ENCODE data around the gene TRIM71.
"Not testable (repeated sequence)": the region's sequence is repeated elsewhere in the genome, so short reads cannot be mapped to it uniquely, and the experiment has no call there.

The TRIM71 gene

DNA sequence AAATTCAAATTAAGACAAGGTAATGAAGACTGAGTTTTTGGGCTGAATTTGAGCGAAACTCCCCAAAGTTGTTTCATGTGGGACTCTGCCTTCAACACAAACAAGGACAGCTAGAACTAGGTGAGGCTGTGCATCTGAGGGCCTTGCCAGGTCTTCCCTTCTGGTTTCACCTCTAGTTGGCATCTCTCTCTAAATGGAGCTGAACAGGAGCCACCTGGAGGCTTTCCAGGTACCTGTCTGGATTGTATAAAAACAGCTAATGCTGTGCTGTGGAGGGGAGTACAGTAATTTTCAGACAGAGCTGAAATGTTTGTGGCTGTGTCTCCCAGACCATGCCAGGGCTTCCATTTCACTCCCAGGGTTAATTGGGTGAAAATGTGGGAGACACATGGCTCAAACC, 27.1 kb downstream of the TRIM71 start:
- no peak for DNase-seq (ENCODE audit: extremely low read depth, low read depth)

DNA sequence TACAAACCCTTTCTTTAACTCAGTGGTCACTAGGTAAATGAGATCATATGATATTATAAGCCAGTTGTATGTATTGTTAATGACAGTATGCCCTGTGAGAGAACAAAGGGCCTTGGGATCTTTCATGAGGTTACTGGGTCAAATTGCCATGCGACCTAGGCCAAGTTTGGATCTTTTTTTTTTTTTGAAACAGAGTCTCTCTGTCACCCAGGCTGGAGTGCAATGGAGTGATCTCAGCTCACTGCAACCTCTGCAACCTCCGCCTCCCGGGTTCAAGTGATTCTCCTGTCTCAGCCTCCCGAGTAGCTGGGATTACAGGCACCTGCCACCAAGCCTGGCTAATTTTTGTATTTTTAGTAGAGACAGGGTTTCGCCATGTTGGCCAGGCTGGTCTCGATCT, 27.7 kb downstream of the TRIM71 start:
- DNase-seq (ENCODE audit: extremely low read depth, low read depth) = not testable (repeated sequence)

More for the DNA sequence above, 27.1 kb downstream of the TRIM71 start:
- TF ChIP-seq, protein P1, sequence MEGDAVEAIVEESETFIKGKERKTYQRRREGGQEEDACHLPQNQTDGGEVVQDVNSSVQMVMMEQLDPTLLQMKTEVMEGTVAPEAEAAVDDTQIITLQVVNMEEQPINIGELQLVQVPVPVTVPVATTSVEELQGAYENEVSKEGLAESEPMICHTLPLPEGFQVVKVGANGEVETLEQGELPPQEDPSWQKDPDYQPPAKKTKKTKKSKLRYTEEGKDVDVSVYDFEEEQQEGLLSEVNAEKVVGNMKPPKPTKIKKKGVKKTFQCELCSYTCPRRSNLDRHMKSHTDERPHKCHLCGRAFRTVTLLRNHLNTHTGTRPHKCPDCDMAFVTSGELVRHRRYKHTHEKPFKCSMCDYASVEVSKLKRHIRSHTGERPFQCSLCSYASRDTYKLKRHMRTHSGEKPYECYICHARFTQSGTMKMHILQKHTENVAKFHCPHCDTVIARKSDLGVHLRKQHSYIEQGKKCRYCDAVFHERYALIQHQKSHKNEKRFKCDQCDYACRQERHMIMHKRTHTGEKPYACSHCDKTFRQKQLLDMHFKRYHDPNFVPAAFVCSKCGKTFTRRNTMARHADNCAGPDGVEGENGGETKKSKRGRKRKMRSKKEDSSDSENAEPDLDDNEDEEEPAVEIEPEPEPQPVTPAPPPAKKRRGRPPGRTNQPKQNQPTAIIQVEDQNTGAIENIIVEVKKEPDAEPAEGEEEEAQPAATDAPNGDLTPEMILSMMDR (IDR thresholded peaks at IDR 0.05; ENCODE audit: low read depth, low read length) = no peak

DNA sequence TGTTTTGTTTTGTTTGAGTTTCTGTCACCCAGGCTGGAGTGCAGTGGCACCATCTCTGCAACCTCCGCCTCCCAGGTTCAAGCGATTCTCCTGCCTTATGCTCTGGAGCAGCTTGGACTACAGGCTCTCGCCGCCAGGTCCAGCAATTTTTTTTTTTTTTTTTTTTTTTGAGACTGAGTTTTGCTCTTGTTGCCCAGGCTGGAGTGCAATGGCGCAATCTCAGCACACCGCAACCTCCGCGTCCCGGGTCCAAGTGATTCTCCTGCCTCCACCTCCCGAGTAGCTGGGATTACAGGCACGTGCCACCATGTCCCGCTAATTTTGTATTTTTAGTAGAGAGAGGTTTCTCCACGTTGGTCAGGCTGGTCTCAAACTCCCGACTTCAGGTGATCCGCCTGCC, 29.2 kb downstream of the TRIM71 start:
- DNase-seq (ENCODE audit: extremely low read depth, low read depth) = not testable (repeated sequence)

DNA sequence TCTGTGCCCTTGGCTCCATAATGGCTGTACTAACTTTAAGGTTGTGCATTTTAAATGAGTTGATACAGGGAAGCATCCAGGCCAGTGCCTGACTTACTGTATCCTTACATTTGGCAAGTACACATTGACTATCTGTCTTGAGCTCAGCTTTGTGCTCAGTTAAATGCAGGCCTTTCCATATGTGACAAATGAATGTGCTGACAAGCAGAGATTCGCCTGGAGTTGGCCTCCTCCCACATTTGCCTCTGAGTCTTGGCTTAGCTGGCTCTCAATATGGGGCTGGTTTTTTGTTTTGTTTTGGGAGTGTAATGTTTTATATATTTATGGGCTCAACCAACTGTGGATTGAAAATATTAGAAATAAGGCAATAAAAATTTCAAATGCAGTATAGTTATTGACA, 29.7 kb downstream of the TRIM71 start:
- TF ChIP-seq, protein P1 (IDR thresholded peaks at IDR 0.05; ENCODE audit: low read depth, low read length) = no peak
- no peak for DNase-seq (ENCODE audit: extremely low read depth, low read depth)

DNA sequence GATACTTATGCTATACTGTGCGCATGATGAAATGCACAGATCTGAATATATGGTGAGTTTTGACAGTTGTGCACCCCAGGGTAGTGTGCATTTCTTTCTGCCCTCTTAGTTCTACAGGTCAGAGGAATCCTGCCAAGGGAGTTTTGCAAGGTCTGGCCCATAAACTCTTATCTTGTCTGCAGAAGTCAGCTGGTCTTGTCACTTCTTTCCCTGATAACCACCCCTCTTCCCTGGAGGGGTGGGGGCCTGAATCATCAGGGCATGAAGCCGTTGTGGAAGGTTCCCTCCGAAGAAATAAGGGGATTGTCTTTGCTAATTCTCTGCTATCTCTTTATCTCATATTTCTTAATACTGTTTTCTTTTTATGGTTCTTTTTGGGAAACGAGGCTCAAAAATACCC, 30.4 kb downstream of the TRIM71 start:
- TF ChIP-seq, protein P1 (IDR thresholded peaks at IDR 0.05; ENCODE audit: low read depth, low read length) = no peak
- no peak for DNase-seq (ENCODE audit: extremely low read depth, low read depth)

DNA sequence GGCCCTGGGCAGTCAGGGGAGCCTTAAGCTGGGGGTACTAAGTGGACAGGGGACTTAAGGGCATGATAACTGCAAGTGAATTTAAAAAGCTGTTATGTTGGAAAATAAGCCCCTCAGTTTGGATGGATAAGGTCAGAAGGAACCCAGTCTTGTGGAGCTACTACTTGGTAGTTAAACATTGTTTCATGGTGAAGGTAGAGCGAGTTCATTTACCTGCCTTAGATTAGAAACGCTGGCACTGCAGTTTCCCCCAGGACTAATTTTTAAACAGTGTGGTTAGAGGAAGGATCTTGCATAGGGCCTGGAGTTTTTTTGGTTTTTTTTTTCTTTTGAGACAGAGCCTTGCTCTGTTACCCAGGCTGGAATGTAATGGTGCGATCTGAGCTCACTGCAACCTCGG, 31.2 kb downstream of the TRIM71 start:
- DNase-seq (ENCODE audit: extremely low read depth, low read depth) = no peak
- TF ChIP-seq, protein P1 (IDR thresholded peaks at IDR 0.05; ENCODE audit: low read depth, low read length) = no peak

DNA sequence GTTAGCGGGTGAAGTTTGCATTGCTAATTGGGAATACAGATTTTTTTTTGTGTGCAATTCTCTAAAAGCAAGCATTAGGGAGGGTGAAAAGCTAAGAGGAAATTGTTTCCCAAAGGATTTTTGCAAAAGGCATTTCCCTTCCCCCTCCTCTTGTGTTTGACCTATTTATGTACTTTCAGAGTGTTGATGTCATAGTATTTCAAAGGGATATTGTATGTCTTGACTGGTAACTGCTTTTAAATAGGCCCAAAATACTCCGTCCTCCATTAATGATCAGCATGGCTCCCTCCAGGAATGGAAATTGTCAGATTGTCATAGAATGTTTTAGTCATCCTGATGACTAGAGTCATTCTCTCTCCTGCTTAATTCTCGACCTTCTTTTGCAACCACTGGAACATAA, 32.4 kb downstream of the TRIM71 start:
- DNase-seq (ENCODE audit: extremely low read depth, low read depth) = no peak
- TF ChIP-seq, protein P1 (IDR thresholded peaks at IDR 0.05; ENCODE audit: low read depth, low read length) = no peak

DNA sequence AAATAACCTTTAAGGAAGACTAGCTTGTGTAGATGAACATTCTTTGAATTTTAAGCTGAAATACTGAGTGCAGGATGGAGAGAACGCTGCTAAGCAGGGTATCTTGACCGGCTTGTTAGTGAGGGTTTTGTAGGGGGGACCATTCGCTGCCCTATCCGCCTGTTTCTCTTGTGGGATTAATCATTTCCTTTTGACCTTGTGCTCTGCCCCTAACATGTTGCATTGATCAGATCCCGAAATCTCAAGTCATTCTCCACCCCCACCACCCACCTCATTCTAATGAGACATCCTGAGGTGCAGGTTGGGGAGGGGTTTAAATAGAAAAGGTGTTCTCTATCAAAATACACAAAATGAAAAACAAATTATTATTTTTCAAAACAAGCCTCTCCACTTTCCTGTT, 32.8 kb downstream of the TRIM71 start:
- no peak for DNase-seq (ENCODE audit: extremely low read depth, low read depth)

More for the DNA sequence above, 32.8 kb downstream of the TRIM71 start:
- TF ChIP-seq, protein P1 (IDR thresholded peaks at IDR 0.05; ENCODE audit: low read depth, low read length) = no peak
